ENCODE measurements around the gene PEX11G.

GRCh38 chr19:7444042-7444441, 44.8 kb downstream of the PEX11G start:
- TF ChIP-seq CTCF (IDR thresholded peaks at IDR 0.05) = no peak
- no peak for TF ChIP-seq POLR2A (IDR thresholded peaks at IDR 0.05)
- TF ChIP-seq POLR2AphosphoS5 (IDR thresholded peaks at IDR 0.05) = no peak
- no peak for TF ChIP-seq EP300 (IDR thresholded peaks at IDR 0.05; ENCODE audit: low read depth)

All from transverse colon (tissue), 4 donors.